Transverse colon (tissue), 3 donors: ENCODE measurements around the gene FAHD1.

Experiments used
- EP300 ChIP-seq: sonication (generic); formaldehyde crosslinking; IDR thresholded peaks from one replicate; pipeline ENCODE4 v1.6.1; 2017; ENCODE audit warnings: antibody characterized with exemption, low read depth
- POLR2A ChIP-seq: fragments of 450-650 bp; IDR thresholded peaks from one replicate; pipeline ENCODE4 v1.6.1; 2016; ENCODE audit warnings: antibody characterized with exemption, mild to moderate bottlenecking, moderate library complexity
- TF ChIP-seq, protein P1 (sequence below), 5 experiments: fragments of 200-600 bp in 3 of 5; fragments of 450-650 bp in 2 of 5; sonication (generic) in 3 of 5; IDR thresholded peaks; 1 replicate in 2 of 5; 2 replicates in 3 of 5; pipeline ENCODE4 v1.5.1; 2016 to 2017; ENCODE audit warnings: antibody characterized with exemption in 5 of 5, inconsistent platforms in 3 of 5, mild to moderate bottlenecking in 2 of 5, moderate library complexity in 1 of 5

GRCh38 chr16:1808691-1809090, 18.3 kb upstream of the FAHD1 start:
- TF ChIP-seq EP300 (no peak), POLR2A (no peak)
- TF ChIP-seq, protein P1, sequence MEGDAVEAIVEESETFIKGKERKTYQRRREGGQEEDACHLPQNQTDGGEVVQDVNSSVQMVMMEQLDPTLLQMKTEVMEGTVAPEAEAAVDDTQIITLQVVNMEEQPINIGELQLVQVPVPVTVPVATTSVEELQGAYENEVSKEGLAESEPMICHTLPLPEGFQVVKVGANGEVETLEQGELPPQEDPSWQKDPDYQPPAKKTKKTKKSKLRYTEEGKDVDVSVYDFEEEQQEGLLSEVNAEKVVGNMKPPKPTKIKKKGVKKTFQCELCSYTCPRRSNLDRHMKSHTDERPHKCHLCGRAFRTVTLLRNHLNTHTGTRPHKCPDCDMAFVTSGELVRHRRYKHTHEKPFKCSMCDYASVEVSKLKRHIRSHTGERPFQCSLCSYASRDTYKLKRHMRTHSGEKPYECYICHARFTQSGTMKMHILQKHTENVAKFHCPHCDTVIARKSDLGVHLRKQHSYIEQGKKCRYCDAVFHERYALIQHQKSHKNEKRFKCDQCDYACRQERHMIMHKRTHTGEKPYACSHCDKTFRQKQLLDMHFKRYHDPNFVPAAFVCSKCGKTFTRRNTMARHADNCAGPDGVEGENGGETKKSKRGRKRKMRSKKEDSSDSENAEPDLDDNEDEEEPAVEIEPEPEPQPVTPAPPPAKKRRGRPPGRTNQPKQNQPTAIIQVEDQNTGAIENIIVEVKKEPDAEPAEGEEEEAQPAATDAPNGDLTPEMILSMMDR (IDR thresholded peaks at IDR 0.05): no peak
